Pancreas (tissue), 10 donors: ENCODE data around the gene SERBP1. TPM values are rescaled to one million over a fixed set of nuclear protein-coding genes. Genes with fewer than 3 reads are reported as not detected.

Experiments used
- ATAC-seq, 4 donors: fragments of 200-7000 bp; cut with Tn5 transposase; one replicate each; pipeline versions ENCODE4 v1.8.0 to v1.9.1; 2020; ENCODE audit warnings: mild to moderate bottlenecking in 4 of 4, moderate library complexity in 4 of 4
- DNase-seq, 6 donors: peaks; one replicate each; pipeline ENCODE4 v3.0.0-alpha.2; 2020
- FAIRE-seq: peaks from 2 replicates; lab custom pipeline; 2012; peaks lifted over from hg19 to GRCh38; lab: Jason Lieb, UNC
- H3K27ac ChIP-seq, 4 donors: fragments of 200-600 bp; sonication (generic); 1 replicate in 3 of 4; 2 replicates in 1 of 4; pipeline versions ENCODE4 v1.5.0 to v1.8.0; 2020
- H3K27me3 ChIP-seq, 4 donors: fragments of 200-600 bp; one replicate each; pipeline ENCODE4 v1.8.0; 2021
- H3K36me3 ChIP-seq, 3 donors: fragments of 200-600 bp; sonication (generic) in 1 of 3; one replicate each; pipeline versions ENCODE4 v1.5.0 to v1.8.0; 2020 to 2021
- H3K4me1 ChIP-seq, 3 donors: fragments of 200-600 bp; one replicate each; pipeline ENCODE4 v1.8.0; 2021
- H3K4me3 ChIP-seq, 4 donors: fragments of 200-600 bp; sonication (generic) in 2 of 4; one replicate each; pipeline versions ENCODE4 v1.5.0 to v1.8.0; 2020 to 2021
- H3K9me3 ChIP-seq, 4 donors: fragments of 200-600 bp; one replicate each; pipeline ENCODE4 v1.8.0; 2021
- CTCF ChIP-seq, 4 donors: fragments of 200-600 bp; sonication (generic) in 3 of 4; IDR thresholded peaks; one replicate each; pipeline versions ENCODE4 v1.5.0 to v1.8.0; 2021; ENCODE audit warnings: antibody characterized with exemption in 4 of 4
- WGBS, 2 donors: extraction: QIAGEN DNeasy Blood & Tissue Kit; methylation state at CpG; one replicate each; pipeline ENCODE4 v1.1.7; 2013; 5-methylcytosine and 5-hydroxymethylcytosine counted together
- intact Hi-C, 3 donors: fragments of 100-400 bp; cut with DNase I; formaldehyde crosslinking; loops; one replicate each; pipeline versions ENCODE4 v1.11.1 to v1.14.2; 2022
- polyA plus RNA-seq, 2 donors: library from polyadenylated mRNA; stranded (reverse); fragments of 200-250 nt; gene quantifications; one replicate each; pipeline ENCODE4 v1.2.3, GENCODE V29; 2013
- total RNA-seq, 6 donors: library from RNA; stranded (reverse); fragmentation: NEBNext Ultra II Directional in 4 of 6; extraction: Animal tissue kit (Norgen Biotek cat#: 25700) in 4 of 6; gene quantifications; one replicate each; pipeline versions ENCODE4 v1.2.1 to v1.2.4, GENCODE V29; 2021 to 2023
- donor health status: healthy with polysubstance abuse.
- donor health status: DM: no; HTN: no; CAD: no; lungs with moderate emphysema.
- donor health status: DM: no; HTN: no; CAD: no.
- donor health status: control.
- donor health status: control.
- donor health status: Bipolar disorder and iron deficiency.
- donor health status: DM: yes; HTN: yes; CAD: no.
- donor health status: DM: no; HTN: no; CAD: no.
- donor health status: DM: no; HTN: no; CAD: no.
- donor health status: DM: yes; HTN: yes; CAD: no.

The SERBP1 gene
- total and polyA plus RNA-seq, 8 donors = 38.8 to 138 (median 87.2) TPM

DNA sequence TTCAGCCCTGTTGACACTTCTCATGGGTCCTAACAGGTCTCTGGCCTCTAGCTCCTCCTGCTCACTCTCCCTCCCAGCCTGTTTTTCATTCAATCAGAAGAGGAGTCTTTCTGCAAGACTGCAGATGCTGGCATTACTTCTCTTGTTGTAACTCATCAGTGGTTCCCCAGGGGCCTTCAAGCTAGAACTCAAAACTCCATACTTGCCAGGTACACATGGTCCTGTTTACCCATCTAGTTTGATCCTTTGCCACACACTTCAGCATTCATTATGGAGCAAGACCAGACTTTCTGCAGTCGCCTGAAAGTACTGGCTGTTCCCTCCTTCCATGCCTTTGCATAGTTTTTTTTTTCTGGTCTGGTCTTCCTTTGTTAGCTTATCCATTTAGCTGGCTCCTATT lies 47.9 kb downstream of the SERBP1 start:
- no peak for TF ChIP-seq CTCF (IDR thresholded peaks at IDR 0.05)
- intact Hi-C loops = no loop called here
- no peaks in the 10 kb centered on the region for H3K27me3 ChIP-seq
- H3K27ac ChIP-seq = no peak overlapping the region
- ATAC-seq (no peak), FAIRE-seq (no peak), DNase-seq (no peak)
- H3K4me1 ChIP-seq = no peaks in the 10 kb centered on the region
- 88 to 93% methylated on average over 1 of the region's 1 CpG for WGBS, 2 donors
- H3K36me3 ChIP-seq = no peaks in the 10 kb centered on the region
- H3K4me3 ChIP-seq = no peak overlapping the region
- no peaks in the 10 kb centered on the region for H3K9me3 ChIP-seq

DNA sequence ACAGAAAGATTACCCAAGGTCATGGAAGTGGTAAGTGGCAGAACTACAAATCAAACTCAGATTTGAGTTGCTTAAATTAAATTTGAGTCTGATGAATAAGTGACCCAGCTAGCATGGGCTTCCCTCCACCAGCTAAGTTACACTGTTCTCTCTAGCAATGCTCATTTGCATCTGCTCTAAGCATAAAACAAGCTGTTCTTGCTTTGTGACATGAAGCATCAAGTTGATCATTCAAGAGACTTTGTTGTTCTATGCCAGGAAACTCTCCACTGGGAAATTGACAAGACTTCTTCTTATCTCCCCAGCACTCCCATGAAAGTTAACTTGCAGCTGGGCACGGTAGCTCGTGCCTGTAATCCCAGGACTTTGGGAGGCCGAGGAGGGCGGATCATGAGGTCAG lies 49.0 kb downstream of the SERBP1 start:
- no peak for ATAC-seq
- WGBS, 2 donors = 53 to 60% methylated on average over 4 of the region's 4 CpGs
- intact Hi-C loops = no loop called here
- Histone ChIP-seq H3K27me3 (no peaks in the 10 kb centered on the region), H3K4me1 (no peaks in the 10 kb centered on the region), H3K4me3 (no peak overlapping the region), H3K9me3 (no peaks in the 10 kb centered on the region), H3K36me3 (no peaks in the 10 kb centered on the region), H3K27ac (no peak overlapping the region)
- DNase-seq = no peak
- FAIRE-seq = no peak
- TF ChIP-seq CTCF (IDR thresholded peaks at IDR 0.05) = no peak

GRCh38 chr1:67377253-67377652 lies 52.9 kb downstream of the SERBP1 start:
- no peak overlapping the region for H3K27ac ChIP-seq
- no peaks in the 10 kb centered on the region for H3K36me3 ChIP-seq
- 96 to 100% methylated on average over 1 of the region's 1 CpG for WGBS, 2 donors
- DNase-seq = no peak
- H3K27me3 ChIP-seq = no peaks in the 10 kb centered on the region
- H3K9me3 ChIP-seq = no peaks in the 10 kb centered on the region
- intact Hi-C loops = no loop called here
- no peak overlapping the region for H3K4me3 ChIP-seq
- no peak for TF ChIP-seq CTCF (IDR thresholded peaks at IDR 0.05)
- no peak for ATAC-seq
- FAIRE-seq = no peak
- no peaks in the 10 kb centered on the region for H3K4me1 ChIP-seq

- intact Hi-C loops = no loop called here
- Histone ChIP-seq H3K4me1 (no peaks in the 10 kb centered on the region), H3K27me3 (no peaks in the 10 kb centered on the region), H3K36me3 (no peaks in the 10 kb centered on the region), H3K4me3 (no peak overlapping the region), H3K27ac (no peak overlapping the region), H3K9me3 (no peaks in the 10 kb centered on the region)
- 52 to 57% methylated on average over 3 of the region's 3 CpGs for WGBS, 2 donors
- no peak for TF ChIP-seq CTCF (IDR thresholded peaks at IDR 0.05)
- DNase-seq (no peak), FAIRE-seq (no peak), ATAC-seq (no peak)
Measured at GRCh38 chr1:67376381-67376780, 53.8 kb downstream of the SERBP1 start.

DNA sequence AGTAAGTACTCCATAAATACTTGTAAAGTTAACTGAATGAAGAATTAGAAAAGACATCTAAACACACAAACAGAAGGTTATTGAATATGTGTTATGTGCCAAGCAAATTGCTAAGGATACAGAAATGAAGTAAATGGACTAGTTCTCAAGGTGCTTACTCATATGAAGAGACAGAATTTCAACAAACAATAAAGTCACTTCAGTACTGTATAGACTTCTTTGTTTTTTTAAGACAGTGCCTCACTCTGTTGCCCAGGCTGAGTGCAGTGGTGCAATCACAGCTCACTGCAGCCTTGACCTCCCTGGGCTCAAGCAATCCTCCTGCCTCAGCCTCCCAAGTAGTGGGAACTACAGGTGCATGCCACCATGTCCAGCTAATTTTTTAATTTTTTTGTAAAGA lies 57.3 kb downstream of the SERBP1 start:
- no peak overlapping the region for H3K27ac ChIP-seq
- no peak for FAIRE-seq
- H3K36me3 ChIP-seq = no peaks in the 10 kb centered on the region
- no peaks in the 10 kb centered on the region for H3K27me3 ChIP-seq
- H3K9me3 ChIP-seq = no peaks in the 10 kb centered on the region
- no peak overlapping the region for H3K4me3 ChIP-seq
- no peak for ATAC-seq
- intact Hi-C loops = no loop called here
- TF ChIP-seq CTCF (IDR thresholded peaks at IDR 0.05) = no peak
- DNase-seq = no peak
- H3K4me1 ChIP-seq = no peaks in the 10 kb centered on the region
